H1 (cell line): ENCODE measurements around the gene MLPH. TPM values are rescaled to one million over a fixed set of nuclear protein-coding genes. Genes with fewer than 3 reads are reported as not detected.

ENCODE experiments used
- BRCA1 ChIP-seq: IDR thresholded peaks from 2 replicates; pipeline ENCODE4 v1.6.1; 2012; ENCODE audit warnings: low read depth, low read length, improper control_type of control experiment
- EGR1 ChIP-seq: IDR thresholded peaks from 2 replicates; pipeline ENCODE4 v1.6.1; 2011; ENCODE audit warnings: low read depth, low read length, borderline replicate concordance
- GTF2F1 ChIP-seq: IDR thresholded peaks from 2 replicates; pipeline ENCODE4 v1.6.1; 2012; ENCODE audit warnings: low read depth, low read length, improper control_type of control experiment, borderline replicate concordance
- polyA plus RNA-seq, 7 experiments: library from polyadenylated mRNA; depleted of rRNA in 3 of 7; stranded (reverse) in 5 of 7; unstranded in 2 of 7; fragments of >200 nt in 5 of 7; fragments of 200-250 nt in 2 of 7; gene quantifications; 1 replicate in 5 of 7; 2 replicates in 1 of 7; 4 replicates in 1 of 7; pipeline versions ENCODE4 v1.2.1 to v1.2.3, GENCODE V29; 2011 to 2013; ENCODE audit warnings: missing spikeins in 2 of 7, mixed read lengths in 2 of 7
- total RNA-seq: library from RNA; stranded (reverse); fragmentation: NEBNext Ultra II Directional; extraction: Animal tissue kit (Norgen Biotek cat#: 25700); gene quantifications from 2 replicates; pipeline ENCODE4 v1.2.1, GENCODE V29; 2021

Gene MLPH
- total and polyA plus RNA-seq, 2 of the 8 experiments (the other 6 are each of a cell fraction or from before 2014, with no cell fraction given), result 12.7 to 17.0 TPM

DNA sequence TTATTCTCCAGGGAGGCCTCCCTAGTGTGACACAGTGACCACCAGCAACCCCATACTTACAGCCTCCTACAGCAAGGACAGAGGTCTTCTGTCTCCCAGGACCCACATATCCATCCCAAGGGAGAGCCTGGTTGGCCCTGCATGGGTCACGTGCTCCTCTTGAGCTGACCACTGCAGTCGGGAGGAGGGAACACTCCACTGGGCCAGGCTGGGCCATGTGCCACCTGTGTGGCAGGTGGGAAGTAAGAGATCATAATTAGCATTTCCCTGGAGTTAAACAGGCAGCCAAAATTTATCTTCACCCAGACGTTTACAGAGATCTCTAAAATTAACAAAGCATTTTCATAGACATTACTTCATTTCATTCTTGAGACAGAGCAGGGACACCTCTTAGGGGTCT is 33.4 kb upstream of the MLPH start (continued):
- TF ChIP-seq EGR1, result no peak
- no peak for TF ChIP-seq GTF2F1
- TF ChIP-seq BRCA1, result no peak
